ENCODE measurements around the gene INS. TPM values are rescaled to one million over a fixed set of nuclear protein-coding genes. Genes with fewer than 3 reads are reported as not detected.

INS gene
- total and polyA plus RNA-seq, 2 of the 8 experiments (the other 6 are each of a cell fraction or from before 2014, with no cell fraction given) = not detected

- TF ChIP-seq CHD7 (IDR thresholded peaks at IDR 0.05; ENCODE audit: insufficient replicate concordance, low read length) = no peak
- no peak for TF ChIP-seq EGR1 (IDR thresholded peaks at IDR 0.05; ENCODE audit: borderline replicate concordance, low read depth, low read length)
- TF ChIP-seq CTCF (IDR thresholded peaks at IDR 0.05; ENCODE audit: control extremely low read depth in 1 of 3, insufficient read depth in 1 of 3, low read depth in 1 of 3, low read length in 3 of 3) = no peak
- TF ChIP-seq EZH2 (IDR thresholded peaks at IDR 0.05; ENCODE audit: low read depth, low read length, severe bottlenecking) = no peak
- no peak for TF ChIP-seq CREB1 (IDR thresholded peaks at IDR 0.05)
- TF ChIP-seq CTBP2 (IDR thresholded peaks at IDR 0.05; ENCODE audit: borderline replicate concordance, insufficient read depth, insufficient read length, low read length) = no peak
- TF ChIP-seq RXRA (IDR thresholded peaks at IDR 0.05; ENCODE audit: insufficient read depth, low read depth, low read length) = no peak
- no peak for TF ChIP-seq SRF (IDR thresholded peaks at IDR 0.05; ENCODE audit: low read depth, low read length)
Measured at GRCh38 chr11:2158966-2159365, 2.0 kb downstream of the INS start (continued).

Data from H1 (cell line).